GM19025 (cell line): ENCODE results near the gene EMSY.

ENCODE experiments used
- ATAC-seq: cut with Tn5 transposase; IDR thresholded peaks from one replicate; pipeline ENCODE4 v1.9.1; 2021; ENCODE audit warnings: mild to moderate bottlenecking, low read depth, moderate library complexity; ENCODE audit not compliant: unreplicated experiment

The EMSY gene

DNA sequence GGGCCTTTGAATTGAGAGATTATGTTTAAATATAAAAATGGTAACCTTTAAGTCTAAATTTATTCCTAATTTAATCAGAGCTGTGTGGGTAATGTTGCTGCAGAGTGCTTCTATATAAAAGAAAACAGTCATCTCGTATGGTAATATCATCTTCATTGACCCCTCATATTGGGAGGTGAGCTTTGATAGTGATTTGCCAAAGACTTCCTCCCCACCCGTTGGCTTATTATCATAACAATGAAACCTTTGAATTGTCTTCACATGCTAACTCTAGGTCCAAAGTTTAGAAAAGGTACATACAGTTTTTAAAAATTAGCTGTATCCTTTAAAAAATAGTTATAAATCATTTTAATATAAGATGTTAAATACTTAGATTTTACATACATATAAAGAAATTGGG is 3.7 kb downstream of the EMSY start:
- ATAC-seq = no peak

DNA sequence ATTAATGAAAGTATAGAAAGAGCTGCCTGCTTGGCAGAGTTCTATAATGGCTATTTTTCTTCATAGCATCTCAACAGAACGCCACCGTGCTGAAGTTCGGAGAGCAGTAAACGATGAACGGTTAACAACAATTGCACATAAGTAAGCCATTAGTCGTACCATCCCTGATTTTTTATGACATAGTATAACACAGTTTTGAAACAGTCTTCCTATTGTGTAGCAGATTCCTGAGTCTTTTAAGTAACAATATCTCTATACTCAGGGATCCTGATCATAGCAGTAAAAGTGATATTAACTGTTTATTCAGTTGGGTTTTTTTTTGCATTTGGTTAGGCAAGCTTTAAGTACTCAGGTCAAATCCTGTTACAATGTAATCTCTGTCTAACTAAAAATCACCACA is 8.4 kb downstream of the EMSY start:
- ATAC-seq = no peak

DNA sequence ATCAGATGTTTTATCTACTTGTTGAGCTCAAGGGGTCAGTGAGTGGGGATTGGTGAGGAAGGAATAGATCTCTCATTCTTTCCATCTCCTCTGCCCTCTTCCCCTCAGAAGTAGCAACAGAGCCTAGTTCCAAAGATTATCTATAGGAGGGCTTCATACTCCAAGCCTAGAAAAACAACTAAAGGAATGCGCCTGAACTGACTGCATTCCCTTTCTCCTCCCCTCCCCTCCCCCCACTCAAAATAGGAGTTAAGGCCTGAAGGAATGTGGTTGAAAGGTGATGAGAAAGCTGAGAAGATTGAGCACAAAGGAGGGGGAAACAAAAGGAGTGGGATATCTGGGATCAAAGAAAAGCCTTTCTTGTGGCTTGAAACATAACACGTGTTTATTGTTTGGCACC is 10.5 kb downstream of the EMSY start:
- no peak for ATAC-seq

DNA sequence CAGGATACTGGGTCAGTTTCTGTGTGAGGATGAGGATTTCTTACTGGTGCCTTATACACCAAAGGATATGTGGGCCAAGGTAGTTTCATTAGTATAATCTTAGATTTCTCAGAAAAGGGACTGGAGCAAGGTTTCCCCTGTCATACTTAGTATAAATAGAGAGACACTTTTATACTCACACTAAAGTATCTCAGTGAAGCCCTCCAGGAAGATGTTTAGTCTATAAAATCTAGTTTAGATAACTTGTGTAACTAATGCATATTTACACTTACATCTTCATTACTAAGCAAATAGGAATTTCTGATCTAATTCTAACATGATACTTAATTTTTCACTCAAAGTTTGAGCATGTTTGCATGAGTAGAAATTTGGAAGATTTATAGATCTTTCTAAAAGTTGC is 11.1 kb downstream of the EMSY start:
- no peak for ATAC-seq

DNA sequence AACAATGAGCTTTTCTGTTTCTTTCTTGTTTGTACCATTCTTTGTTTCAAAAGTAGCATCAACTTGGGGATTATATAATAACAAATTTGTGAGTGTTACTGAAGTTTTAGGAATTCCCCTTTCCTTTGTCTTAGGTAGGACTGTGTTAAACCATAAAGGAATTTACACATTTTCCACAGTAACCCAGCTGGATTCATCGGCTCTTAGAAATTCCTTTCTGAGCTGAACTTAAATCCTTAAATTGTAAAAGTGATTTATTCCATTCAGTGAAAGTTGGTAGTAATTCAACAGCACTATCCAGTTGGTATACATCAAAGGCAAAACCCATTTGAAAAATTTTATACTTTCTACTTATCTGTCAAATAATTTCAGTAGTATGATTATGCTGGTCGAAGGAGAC is 11.8 kb downstream of the EMSY start:
- ATAC-seq = no peak

DNA sequence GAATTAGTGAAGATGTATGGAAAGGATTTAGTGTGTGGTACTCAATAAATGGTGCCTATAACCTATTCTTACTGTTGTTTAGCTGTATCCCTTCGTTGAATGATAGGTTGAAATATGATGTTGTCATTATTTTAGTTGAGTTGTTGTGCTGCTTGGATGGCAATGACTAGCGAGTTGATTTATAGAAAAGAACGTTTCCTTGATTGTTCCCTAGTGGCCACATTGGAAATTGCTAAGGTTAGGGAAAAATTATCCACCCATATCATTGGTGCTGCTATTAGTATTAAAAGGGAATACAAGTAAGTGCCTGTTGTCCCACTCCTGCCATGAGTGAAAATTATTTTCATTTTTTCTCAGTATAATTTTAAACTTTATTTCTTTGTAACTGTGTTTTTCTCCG is 14.5 kb downstream of the EMSY start:
- no peak for ATAC-seq

DNA sequence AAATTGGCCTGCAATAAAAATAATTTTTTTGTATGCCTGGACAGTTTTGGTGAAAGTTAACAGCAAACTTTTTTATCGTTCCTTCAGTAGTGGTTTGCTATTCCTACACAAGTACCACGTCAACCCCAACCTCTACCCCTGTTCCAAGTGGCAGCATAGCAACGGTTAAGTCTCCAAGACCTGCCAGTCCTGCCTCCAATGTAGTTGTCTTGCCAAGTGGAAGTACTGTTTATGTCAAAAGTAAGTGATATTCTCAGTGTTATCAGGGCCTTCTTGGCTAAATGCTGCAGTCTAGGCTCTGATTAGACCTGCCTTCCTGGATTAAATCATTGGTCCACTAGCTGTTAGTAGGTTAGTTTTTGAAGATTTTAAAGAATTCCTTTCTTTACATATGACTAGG is 15.0 kb downstream of the EMSY start:
- ATAC-seq = no peak

DNA sequence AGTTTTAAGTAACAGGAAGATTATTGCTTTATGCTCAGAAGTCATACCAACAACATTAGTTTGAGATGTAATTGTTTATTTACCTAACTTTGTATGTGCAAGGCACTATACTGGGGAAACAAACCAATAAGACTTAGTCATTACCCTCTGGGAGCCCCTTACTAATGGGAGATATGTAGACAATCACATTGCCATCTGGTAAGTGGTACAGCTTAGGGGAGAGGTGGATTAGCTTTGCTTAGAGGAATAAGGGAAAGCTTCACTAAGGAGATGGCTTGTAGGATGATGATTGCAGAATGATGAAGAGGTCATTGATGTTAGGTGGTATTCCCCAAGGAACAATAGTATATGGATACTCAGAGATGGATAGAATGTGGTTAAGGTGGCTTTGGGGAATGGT is 17.5 kb downstream of the EMSY start:
- ATAC-seq = no peak

DNA sequence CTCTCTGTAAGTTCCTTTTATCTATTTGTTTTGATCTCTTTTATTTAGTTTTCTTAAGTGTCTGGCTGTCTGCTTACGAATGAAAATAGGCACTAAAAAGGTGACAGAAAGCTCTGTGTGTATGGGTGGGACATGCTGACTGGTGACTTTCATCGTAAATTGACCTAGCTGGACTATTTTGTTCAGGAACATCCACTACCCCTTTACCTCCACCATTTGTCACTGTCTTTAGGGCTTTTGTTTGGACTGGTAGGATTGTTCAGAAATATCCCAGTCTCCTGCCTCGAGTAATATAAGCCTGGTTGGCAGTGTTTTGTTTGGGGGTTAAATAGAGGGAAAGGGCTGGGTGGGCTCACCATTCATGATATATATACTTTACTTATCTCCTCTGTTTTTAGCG is 20.9 kb downstream of the EMSY start:
- no peak for ATAC-seq

DNA sequence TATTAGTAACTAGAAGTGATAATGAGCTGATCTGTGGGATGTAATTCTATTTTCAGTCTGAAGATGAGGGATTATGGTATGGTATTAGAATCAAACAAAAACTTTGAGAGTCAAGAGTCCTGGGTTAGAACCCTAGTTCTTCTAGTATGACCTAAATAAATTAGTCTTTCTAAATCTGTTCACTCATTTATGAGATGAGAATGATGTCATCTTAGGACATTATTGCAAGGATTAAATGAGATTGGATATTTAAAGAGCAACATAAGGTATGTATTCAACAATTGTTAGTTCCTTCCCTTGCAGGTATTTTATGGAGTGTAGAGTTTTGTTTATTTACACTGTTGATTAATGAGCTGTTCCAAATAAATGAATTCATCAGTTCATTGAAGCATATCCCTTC is 21.8 kb downstream of the EMSY start:
- no peak for ATAC-seq

DNA sequence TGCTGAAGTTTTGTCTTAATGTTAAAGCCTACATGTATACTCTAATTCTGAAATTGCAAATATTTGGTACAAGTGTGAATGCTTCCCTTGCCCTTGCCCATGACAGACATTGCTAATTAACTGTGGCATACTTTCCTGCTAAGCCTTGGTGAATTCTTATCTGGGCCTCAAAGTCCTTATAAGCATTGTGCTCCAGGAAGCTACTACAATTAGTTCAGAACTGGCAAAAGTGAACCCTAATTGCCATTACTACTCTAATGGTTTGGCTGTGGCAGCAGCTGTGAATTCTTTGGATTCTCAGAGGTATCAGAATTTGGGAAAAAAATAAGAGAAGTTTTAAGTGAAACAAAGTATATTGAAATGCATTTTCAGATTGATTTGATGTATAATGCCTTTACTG is 24.3 kb downstream of the EMSY start:
- ATAC-seq = no peak

DNA sequence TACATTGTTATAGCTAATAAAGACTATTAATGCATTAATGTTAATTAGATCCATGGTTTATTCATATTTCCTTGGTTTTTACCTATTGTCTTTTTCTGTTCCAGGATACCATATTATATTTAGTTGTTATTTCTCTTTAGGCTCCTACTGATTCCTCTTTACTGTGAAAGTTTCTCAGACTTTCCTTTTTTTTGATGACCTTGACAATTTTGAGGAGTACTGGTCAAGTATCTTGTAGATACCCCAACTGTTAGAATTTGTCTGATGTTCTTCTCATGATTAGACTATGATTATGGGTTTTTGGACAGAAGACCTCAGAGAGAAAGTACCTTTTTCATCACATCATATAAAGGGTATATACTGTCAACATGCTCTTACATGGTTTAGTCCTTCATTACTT is 26.6 kb downstream of the EMSY start:
- no peak for ATAC-seq

DNA sequence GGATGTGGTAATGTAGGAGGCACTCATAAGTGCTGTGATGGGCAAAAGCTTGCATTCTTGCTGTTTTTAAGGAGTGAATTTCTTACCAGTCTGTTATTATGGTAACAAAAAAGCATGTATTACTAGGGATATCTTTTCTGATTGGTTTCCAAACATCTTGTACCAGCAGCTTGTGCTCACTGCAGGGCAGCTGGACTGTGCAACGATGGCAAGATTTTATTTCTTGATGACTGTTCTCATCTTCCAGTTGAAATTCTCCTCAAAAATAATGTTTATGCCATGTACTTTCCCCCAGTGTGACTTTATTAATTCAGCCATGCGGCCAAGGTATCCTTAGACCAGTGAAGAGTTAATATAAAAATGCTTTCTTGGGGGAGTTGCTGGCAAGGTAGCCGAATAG is 35.4 kb downstream of the EMSY start:
- ATAC-seq = no peak

DNA sequence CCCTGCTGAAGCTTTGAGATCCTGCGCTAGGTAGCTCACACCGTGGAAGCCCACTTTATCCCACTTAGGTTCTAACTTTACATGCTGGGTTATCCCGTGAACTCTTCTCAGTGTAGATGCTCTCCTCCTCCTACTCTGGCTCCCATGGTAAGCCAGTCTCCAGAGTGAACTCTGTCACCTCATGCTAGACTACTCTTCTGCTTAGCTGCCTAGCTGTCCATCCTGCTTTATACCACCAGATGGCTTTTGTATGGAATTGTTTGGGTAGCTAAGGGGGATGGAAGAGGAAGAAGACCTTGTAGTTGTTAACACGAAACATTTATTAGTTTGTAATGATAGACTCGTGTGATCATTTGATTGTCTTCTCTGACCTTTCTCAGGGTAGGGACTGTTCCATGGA is 46.8 kb downstream of the EMSY start:
- ATAC-seq = no peak

DNA sequence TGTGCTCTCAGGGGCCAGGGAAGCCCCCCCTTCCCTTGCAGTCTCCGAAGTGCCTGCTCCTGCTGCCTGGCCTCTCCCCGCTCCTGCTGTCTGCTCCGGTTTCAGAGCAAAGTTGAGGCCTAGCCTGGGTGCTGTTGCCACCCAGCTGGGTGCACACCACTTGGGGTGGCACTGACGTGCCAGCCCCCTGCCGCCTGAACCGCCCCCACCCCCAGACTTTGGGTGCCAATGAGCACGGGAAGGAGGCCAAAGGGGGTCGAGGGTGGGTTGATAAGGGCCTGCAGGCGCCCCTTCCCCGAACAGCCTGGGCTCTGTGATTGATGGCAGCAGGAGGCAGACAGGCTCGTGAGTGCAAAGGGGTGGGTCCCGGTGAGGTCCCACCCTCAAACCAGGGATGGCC is 48.2 kb downstream of the EMSY start:
- no peak for ATAC-seq

DNA sequence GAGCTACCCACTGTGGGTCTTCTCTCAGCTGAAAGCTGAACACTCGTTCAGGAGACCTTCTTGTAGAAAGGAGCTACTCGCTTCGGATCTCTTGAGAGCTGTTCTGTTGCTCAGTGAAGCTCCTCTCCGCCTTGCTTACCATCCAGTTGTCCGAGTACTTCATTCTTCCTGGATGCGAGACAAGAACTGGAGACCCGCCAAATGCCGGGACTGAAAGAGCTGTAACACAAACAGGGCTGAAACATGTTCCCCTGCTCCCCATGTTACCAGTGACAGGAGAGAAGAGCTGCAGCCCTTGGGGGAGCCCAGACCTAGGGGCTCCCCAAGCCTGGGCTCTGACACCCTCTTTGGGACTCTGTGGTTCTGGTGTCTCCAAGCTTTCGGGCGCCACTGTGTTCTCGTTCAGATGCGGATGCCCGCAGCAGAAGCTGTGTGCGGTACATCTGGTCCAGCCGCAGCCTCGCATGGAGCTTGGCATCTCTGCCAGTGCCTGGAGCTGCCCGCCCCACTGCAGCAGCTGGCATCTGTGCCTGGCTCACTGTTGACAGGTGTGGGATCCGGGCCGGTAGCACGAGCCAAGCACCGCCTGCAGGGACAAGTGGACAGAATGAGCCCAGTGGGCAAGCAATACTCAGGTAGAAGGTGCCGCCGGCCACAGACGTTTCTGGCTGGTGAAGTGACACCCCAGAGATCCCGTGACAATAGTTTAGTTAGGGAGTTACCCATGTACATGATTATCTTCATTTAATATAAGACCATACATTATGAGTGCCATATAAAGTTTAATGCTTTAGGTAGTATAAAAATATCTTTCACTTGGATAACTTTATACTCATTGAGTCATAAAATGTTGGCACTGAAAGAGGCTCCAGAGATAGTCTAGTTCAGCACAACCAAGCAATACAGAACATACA is 49.1 kb downstream of the EMSY start:
- no peak for ATAC-seq

DNA sequence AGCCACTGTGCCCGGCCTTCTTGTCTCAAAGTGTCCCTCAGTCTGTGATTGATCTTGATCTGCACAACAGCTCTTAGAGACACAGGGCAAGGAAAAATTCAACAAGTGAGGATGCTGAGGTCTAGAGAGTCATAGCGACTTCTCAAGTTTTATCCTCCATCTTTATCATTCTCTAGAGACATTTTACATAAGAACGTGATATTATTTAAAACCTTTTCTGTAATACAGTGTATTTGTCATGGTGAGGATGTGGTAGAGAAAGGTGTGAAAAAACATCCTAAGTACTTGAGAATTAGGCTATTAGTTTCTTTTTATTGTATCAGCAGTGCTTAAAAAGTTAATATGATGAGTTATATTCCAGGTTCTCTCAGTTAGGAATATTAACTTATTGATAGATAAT is 50.2 kb downstream of the EMSY start:
- no peak for ATAC-seq

DNA sequence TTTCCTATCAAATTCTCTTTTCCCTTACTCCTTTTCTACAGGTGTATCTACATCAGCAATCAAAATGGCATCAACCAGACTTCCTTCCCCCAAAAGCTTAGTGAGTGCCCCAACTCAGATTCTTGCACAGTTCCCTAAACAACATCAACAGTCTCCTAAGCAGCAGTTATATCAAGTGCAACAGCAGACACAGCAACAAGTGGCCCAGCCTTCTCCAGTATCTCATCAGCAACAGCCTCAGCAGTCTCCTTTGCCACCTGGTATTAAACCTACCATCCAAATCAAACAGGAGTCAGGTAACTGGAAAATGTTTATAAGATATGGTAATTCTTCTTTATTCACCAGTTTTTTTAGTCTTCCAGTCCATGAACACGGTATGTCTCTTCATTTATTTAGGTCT is 51.4 kb downstream of the EMSY start:
- ATAC-seq = no peak

DNA sequence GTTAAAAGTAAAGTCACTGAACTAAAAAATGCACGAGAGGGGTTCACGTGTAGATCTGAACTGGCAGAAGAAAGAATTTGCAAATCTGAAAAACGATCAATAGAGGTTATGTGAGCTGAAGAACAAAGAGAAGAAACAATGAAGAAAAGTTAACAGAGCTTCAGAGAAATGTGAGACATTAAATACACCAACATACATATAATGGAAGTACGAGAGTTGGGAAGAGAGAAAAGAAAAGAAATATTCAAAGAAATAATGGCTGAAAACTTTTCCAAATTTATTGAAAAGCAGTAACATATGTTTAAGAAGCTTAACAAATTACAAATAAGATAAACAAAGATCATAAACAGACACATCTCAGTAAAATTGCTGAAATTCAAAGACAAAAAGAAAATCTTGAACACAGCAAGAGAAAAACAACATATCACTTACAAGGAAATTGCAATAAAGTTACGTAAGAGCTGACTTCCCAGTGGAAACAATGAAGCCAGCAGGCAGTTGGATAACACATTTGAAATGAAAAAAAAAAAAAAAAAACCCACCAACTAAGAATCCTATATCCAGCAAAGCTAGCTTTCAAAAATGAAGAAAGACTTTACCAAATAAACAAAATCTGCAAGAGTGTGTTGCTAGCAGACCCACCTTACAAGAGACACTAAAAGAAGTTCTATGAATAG is 56.8 kb downstream of the EMSY start:
- no peak for ATAC-seq

DNA sequence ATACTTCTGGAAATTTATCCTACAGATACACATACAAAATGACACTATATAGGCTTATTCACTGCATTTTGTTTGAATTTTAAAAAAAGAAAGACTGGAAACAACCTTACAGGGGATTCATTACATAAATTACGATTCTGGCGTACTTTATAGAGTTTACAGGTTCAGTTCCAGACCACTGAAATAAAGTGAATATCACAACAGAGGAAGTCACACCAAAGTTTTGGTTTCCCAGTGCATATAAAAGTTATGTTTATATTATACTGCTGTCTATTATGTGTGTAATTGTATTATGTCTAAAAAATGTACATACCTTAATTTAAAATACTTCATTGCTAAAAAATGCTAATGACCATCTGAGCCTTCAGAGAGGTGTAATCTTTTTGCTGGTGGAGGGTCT is 62.0 kb downstream of the EMSY start:
- no peak for ATAC-seq

DNA sequence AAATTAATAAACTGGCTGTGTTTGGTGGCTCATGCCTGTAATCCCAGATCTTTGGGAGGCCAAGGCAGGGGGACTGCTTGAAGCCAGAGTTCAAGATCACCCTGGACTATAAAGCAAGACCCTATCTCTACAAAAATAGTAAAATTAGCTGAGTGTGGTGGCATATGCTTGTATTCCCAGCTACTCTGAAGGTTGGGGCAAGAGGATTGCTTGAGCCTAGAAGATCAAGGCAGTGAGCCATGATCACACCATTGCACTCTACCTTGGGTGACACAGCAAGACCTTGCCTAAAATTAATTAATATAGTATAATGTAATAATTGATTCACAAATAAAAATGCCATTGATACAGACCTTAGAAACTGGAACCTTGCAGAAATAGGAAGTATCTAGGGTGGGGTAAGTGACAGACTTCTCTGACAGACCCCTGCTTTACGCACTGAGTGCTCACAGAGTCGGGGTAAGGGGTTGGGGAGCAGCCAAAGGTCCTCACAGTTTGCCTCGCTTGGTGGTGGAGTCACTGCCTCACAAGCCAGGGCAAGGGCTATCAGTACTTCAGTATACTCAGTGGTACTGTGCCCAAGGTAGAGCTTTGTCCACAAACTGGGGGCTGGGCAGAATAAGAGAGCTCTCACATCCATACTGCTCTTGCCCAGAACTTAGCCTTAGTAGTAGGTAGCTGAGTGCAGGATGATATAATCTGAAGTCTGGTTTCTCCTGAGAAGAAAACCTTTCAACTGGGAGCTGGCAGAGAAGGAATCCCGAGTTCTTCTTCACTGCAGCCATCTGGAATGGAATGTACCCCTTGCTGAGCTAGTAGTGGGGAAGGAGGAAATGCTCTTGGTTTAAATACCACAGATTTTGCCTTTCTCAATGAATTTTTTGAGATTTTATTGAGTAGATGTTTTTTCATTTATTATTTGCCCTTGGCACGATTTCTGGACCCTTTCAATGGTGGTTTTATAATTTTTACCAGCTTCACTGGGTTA is 65.5 kb downstream of the EMSY start:
- ATAC-seq = no peak
